ENCODE measurements around the gene PUSL1. TPM values are rescaled to one million over a fixed set of nuclear protein-coding genes. Genes with fewer than 3 reads are reported as not detected.

PUSL1 gene
- total RNA-seq, 1 donor from 2014 or later: 28.3 TPM

- no peak overlapping the region for H3K27ac ChIP-seq
- H3K36me3 ChIP-seq: peaks cover 4 to 28% of the 10 kb centered on the region in 2 donors
- no peak for DNase-seq (ENCODE audit: low spot score in 2 of 2)
- H3K27me3 ChIP-seq: no peaks in the 10 kb centered on the region
- H3K4me1 ChIP-seq: peaks cover 3 to 4% of the 10 kb centered on the region in 2 donors
- H3K9me3 ChIP-seq: no peaks in the 10 kb centered on the region
- TF ChIP-seq CTCF (IDR thresholded peaks at IDR 0.05): no peak
- intact Hi-C loops (cut with DNase I): loop anchor here (5.0 kb wide), 1 partner anchor 177 kb away; the partner anchor contains the start of gene C1orf159
- H3K4me3 ChIP-seq: no peak overlapping the region
Observed at GRCh38 chr1:1294250-1294890, 14.0 kb upstream of the PUSL1 start.

- peaks cover 3 to 4% of the 10 kb centered on the region in 2 donors for H3K4me1 ChIP-seq
- H3K27me3 ChIP-seq: no peaks in the 10 kb centered on the region
- no peaks in the 10 kb centered on the region for H3K9me3 ChIP-seq
- H3K27ac ChIP-seq: no peak overlapping the region
- intact Hi-C loops (cut with DNase I): no loop called here
- no peak for TF ChIP-seq CTCF (IDR thresholded peaks at IDR 0.05)
- H3K4me3 ChIP-seq: no peak overlapping the region
- DNase-seq (ENCODE audit: low spot score in 2 of 2): no peak
- H3K36me3 ChIP-seq: peaks cover 4 to 28% of the 10 kb centered on the region in 2 donors
Observed at GRCh38 chr1:1295154-1295923, 13.1 kb upstream of the PUSL1 start.

- TF ChIP-seq CTCF (IDR thresholded peaks at IDR 0.05): no peak
- H3K36me3 ChIP-seq: peaks cover 4 to 28% of the 10 kb centered on the region in 2 donors
- no peak overlapping the region for H3K27ac ChIP-seq
- DNase-seq (ENCODE audit: low spot score in 2 of 2): no peak
- peaks cover 0 to 3% of the 10 kb centered on the region in 2 donors for H3K4me1 ChIP-seq
- intact Hi-C loops (cut with DNase I): no loop called here
- H3K27me3 ChIP-seq: no peaks in the 10 kb centered on the region
- no peaks in the 10 kb centered on the region for H3K9me3 ChIP-seq
- H3K4me3 ChIP-seq: no peak overlapping the region
Observed at GRCh38 chr1:1296070-1297061, 12.0 kb upstream of the PUSL1 start.

GRCh38 chr1:1297802-1298424 lies 10.5 kb upstream of the PUSL1 start:
- Histone ChIP-seq H3K27me3 (no peaks in the 10 kb centered on the region), H3K9me3 (no peaks in the 10 kb centered on the region), H3K4me3 (no peak overlapping the region), H3K36me3 (peaks cover 4 to 28% of the 10 kb centered on the region in 2 donors), H3K27ac (no peak overlapping the region), H3K4me1 (no peaks in the 10 kb centered on the region)
- no peak for TF ChIP-seq CTCF (IDR thresholded peaks at IDR 0.05)
- no peak for DNase-seq (ENCODE audit: low spot score in 2 of 2)
- intact Hi-C loops (cut with DNase I): no loop called here

All from ascending aorta (tissue), 2 donors.